AG09309 (cell line): ENCODE data around the gene SLC26A2.

Experiments used
- DNase-seq: peaks from one replicate; pipeline ENCODE4 v3.0.0-alpha.2; 2010; ENCODE audit warnings: low read depth
- H3K4me3 ChIP-seq: 2 replicates; pipeline ENCODE4 v1.5.1; 2011; ENCODE audit warnings: mild to moderate bottlenecking, low read depth, low read length, moderate library complexity; ENCODE audit not compliant: control insufficient read depth
- TF ChIP-seq, protein P1 (sequence below): IDR thresholded peaks from 2 replicates; pipeline ENCODE4 v1.5.1; 2011; ENCODE audit warnings: mild to moderate bottlenecking, low read depth, low read length, inconsistent platforms; ENCODE audit not compliant: insufficient read depth, control insufficient read depth; ENCODE audit errors: missing control alignments

The SLC26A2 gene

DNA sequence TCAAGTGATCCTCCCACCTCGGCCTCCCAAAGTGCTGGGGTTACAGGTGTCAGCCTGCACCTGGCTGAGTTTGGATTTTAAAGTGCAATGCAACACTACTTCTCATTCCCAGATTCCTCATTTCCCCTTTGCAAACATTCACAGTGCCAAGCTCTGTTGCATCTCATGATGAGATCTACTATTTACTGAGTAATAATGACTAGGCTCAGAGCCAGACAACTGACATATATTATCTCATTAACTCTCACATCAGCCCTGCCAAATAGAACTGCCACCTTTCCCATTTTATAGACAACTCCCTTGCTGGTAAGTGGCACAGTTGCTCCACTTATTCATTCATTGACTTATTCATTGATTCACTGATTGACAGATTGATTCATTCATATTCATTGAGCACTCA, 22.9 kb upstream of the SLC26A2 start:
- TF ChIP-seq, protein P1, sequence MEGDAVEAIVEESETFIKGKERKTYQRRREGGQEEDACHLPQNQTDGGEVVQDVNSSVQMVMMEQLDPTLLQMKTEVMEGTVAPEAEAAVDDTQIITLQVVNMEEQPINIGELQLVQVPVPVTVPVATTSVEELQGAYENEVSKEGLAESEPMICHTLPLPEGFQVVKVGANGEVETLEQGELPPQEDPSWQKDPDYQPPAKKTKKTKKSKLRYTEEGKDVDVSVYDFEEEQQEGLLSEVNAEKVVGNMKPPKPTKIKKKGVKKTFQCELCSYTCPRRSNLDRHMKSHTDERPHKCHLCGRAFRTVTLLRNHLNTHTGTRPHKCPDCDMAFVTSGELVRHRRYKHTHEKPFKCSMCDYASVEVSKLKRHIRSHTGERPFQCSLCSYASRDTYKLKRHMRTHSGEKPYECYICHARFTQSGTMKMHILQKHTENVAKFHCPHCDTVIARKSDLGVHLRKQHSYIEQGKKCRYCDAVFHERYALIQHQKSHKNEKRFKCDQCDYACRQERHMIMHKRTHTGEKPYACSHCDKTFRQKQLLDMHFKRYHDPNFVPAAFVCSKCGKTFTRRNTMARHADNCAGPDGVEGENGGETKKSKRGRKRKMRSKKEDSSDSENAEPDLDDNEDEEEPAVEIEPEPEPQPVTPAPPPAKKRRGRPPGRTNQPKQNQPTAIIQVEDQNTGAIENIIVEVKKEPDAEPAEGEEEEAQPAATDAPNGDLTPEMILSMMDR, result no peak
- no peak overlapping the region for H3K4me3 ChIP-seq
- no peak for DNase-seq

- no peak for DNase-seq
These were observed 22.3 kb upstream of the SLC26A2 start for GRCh38 chr5:149938279-149938678.

GRCh38 chr5:149938791-149939358, 21.7 kb upstream of the SLC26A2 start:
- TF ChIP-seq, protein P1, result no peak
- DNase-seq, result peak; percentile 59
- no peak overlapping the region for H3K4me3 ChIP-seq

More at GRCh38 chr5:149938279-149938678, 22.3 kb upstream of the SLC26A2 start:
- TF ChIP-seq, protein P1, result no peak
- no peak overlapping the region for H3K4me3 ChIP-seq

- TF ChIP-seq, protein P1, result no peak
- no peak overlapping the region for H3K4me3 ChIP-seq
- no peak for DNase-seq
These were observed 21.0 kb upstream of the SLC26A2 start for GRCh38 chr5:149939546-149939945.

- TF ChIP-seq, protein P1, result no peak
- H3K4me3 ChIP-seq, result no peak overlapping the region
- no peak for DNase-seq
These were observed 20.4 kb upstream of the SLC26A2 start for GRCh38 chr5:149940077-149940574.

DNA sequence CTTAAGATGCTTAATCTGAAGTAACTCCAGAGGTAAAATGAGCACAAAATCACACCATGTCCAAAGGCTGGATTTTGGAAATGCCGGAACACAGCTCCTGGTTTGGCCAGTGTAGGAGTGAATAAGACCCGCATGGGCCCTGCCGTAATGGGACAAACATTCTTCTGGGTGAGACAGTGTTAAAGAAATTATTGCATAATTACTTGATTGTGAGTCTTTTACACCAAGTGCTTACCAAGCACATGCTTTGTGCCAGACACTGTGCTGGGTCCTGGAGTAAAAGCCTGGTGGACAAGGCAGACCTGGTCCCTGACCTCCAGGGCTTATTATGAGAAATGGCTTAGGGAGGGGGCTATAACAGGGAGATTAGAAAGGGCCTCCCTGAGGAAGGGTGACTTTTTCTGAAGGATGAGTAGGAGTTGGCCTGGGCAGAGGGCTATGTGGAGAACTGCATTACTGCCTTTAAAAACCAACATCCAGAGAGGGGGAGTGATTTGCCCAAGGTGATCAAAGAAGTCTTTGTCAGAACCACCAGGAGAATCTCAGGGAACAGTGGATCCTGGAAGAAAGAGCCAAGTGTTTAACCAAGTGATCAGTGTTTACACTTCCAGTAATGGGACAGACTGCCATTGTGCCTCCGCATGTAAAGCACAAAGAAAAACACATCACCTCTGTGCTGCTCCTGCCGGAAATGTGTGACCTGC, 19.5 kb upstream of the SLC26A2 start:
- H3K4me3 ChIP-seq, result no peak overlapping the region
- TF ChIP-seq, protein P1, result no peak
- DNase-seq, result no peak
